SU-DHL-6 (cell line): ENCODE data around the gene GDPD3.

Experiments used
- EZH2phosphoT487 ChIP-seq: fragments of 200-600 bp; sonication (generic), shearing (Covaris generic); conservative IDR thresholded peaks from 2 replicates; pipeline ENCODE4 v1.6.1; 2018; ENCODE audit warnings: mild to moderate bottlenecking, antibody characterized with exemption, low read length, moderate library complexity, mixed read lengths
- TF ChIP-seq, protein P1 (sequence below): fragments of 200-600 bp; sonication (generic); IDR thresholded peaks from one replicate; pipeline ENCODE4 v1.5.1; 2017; ENCODE audit warnings: antibody characterized with exemption, mild to moderate bottlenecking, low read length, moderate library complexity; ENCODE audit not compliant: insufficient read depth, poor library complexity, severe bottlenecking

DNA sequence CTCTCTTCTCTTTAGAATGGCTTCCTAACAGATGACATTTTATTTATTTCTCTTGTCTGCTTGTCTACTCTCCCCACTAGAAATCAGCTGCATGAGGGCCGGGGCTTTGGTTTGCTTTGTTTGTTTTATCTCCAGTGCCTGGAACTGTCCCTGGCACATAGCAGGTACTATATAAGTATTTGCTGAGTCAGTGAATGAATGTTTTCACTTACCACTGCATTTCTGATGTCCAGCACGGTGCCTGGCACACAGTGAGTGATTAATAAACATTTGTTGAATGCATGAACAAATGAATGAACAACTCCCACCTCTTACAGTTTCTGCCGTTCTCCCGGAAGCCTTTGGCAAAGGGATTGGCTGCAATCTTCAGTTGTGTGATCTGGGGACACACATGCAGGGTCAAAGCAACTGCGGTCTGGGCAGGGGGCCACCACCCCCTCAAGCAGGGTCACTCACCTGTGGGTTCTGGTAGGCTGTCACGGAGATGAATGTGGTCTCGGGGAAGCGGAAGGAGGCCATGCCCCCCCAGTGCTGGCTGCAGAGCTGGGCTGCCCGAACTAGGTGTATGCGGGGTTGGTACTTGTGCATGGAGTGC lies 25.0 kb downstream of the GDPD3 start:
- TF ChIP-seq, protein P1, sequence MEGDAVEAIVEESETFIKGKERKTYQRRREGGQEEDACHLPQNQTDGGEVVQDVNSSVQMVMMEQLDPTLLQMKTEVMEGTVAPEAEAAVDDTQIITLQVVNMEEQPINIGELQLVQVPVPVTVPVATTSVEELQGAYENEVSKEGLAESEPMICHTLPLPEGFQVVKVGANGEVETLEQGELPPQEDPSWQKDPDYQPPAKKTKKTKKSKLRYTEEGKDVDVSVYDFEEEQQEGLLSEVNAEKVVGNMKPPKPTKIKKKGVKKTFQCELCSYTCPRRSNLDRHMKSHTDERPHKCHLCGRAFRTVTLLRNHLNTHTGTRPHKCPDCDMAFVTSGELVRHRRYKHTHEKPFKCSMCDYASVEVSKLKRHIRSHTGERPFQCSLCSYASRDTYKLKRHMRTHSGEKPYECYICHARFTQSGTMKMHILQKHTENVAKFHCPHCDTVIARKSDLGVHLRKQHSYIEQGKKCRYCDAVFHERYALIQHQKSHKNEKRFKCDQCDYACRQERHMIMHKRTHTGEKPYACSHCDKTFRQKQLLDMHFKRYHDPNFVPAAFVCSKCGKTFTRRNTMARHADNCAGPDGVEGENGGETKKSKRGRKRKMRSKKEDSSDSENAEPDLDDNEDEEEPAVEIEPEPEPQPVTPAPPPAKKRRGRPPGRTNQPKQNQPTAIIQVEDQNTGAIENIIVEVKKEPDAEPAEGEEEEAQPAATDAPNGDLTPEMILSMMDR: no peak
- TF ChIP-seq EZH2phosphoT487: no peak
